GM06990 (cell line): ENCODE data around the gene F8.
"Not testable (repeated sequence)": the region's sequence is repeated elsewhere in the genome, so short reads cannot be mapped to it uniquely, and the experiment has no call there.

Experiments
- DNase-seq: peaks from one replicate; pipeline ENCODE4 v3.0.0-alpha.2; 2011; ENCODE audit not compliant: insufficient read length; ENCODE audit errors: extremely low read depth
- H3K27me3 ChIP-seq: replicated peaks from 2 replicates; pipeline ENCODE4 v1.6.0; 2011; ENCODE audit warnings: low read length; ENCODE audit not compliant: control insufficient read depth, insufficient read depth
- H3K36me3 ChIP-seq: 2 replicates; pipeline ENCODE4 v1.5.1; 2011; ENCODE audit warnings: low read length; ENCODE audit not compliant: control insufficient read depth, insufficient read depth
- H3K4me3 ChIP-seq: replicated peaks from 2 replicates; pipeline ENCODE4 v1.5.1; 2011; ENCODE audit warnings: low read depth, mild to moderate bottlenecking, control low read depth, low read length
- CTCF ChIP-seq: IDR thresholded peaks from 2 replicates; pipeline ENCODE4 v1.5.1; 2011; ENCODE audit warnings: low read length, control low read depth, mild to moderate bottlenecking, inconsistent platforms; ENCODE audit not compliant: insufficient read depth, poor library complexity, severe bottlenecking

The F8 gene

DNA sequence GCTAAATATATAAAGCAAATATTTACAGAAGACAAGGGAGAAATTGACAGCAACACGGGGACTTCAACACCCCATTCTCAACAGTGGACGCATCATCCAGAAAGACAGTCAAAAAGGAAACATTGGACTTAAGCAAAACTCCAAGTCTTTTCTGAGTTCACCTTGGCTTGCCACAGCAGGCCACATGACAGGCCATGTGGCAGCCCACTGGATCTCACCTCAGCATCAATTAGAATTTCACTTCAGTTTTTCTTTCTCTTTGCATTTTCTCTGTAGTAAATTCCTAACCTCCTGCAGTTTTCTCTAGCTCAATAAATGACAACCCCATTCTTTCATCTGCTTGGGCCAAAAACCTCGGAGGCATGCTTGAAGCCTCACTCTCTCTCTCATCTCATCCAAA, 200.5 kb downstream of the F8 start:
- DNase-seq: no peak
- Histone ChIP-seq H3K36me3 (no peaks in the 10 kb centered on the region), H3K27me3 (no peaks in the 10 kb centered on the region), H3K4me3 (no peak overlapping the region)
- no peak for TF ChIP-seq CTCF

DNA sequence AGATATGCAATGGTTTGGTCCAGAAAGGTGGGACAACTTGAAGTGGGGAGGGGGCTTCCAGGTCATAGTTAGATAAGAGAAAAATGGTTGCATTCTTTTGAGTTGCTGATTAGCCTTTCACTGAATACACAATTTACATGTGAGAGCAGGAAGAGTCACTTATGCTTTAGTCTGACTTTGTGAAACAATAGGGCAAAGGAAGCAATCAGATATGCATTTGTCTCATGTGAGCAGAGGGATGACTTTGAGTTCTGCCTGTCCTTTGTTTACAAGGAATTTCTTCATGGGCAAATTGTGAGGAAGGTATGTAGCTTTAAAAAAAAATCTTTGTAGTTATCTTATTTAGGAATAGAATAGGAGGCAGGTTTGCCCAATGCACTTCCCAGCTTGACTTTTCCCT, 201.0 kb downstream of the F8 start:
- Histone ChIP-seq H3K36me3 (no peaks in the 10 kb centered on the region), H3K27me3 (no peaks in the 10 kb centered on the region), H3K4me3 (no peak overlapping the region)
- no peak for DNase-seq
- TF ChIP-seq CTCF: no peak

GRCh38 chrX:154819771-154820341, 202.7 kb downstream of the F8 start:
- no peak for DNase-seq
- no peak for TF ChIP-seq CTCF
- H3K27me3 ChIP-seq: no peaks in the 10 kb centered on the region
- no peaks in the 10 kb centered on the region for H3K36me3 ChIP-seq
- no peak overlapping the region for H3K4me3 ChIP-seq

DNA sequence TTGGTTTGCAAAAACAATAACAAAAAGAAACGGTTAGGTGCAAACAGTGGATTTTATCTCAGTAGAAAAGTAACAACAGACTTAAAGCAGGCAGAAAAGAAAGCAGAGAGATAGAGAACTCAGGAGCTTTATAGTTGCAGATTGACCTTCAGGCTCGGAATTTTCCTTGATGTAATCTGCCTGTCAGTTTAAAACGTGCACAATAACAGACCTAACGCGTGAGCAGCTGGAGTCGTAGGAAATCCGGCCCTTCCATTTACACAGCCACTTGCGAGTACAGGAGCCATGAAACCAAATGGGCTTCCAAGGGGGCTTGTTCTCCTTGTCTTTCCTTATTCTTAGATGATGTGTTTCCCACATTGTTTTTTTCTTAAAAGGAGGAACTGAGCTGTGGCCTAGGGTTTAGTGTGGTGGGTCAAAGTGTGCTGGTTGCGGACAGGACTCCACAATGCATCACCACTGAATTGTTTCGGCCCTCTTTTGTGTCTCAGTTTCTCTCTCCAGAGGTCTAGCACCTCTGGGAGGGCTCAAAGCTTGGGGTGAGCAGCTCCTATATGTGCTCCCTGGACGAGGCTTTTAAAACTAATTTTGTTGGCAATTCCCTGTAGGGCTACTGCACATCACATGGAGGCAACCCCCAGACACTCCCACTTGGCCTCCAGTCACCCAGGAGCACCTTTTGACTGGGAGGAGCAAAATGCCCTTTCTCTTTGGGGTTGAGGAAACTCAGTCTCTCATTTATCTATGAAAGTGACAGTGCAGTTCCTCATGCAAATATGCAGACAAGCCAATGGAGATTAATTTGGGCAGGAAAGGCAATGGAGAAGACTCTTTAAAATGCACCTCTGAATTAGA, 203.4 kb downstream of the F8 start:
- Histone ChIP-seq H3K36me3 (no peaks in the 10 kb centered on the region), H3K27me3 (no peaks in the 10 kb centered on the region), H3K4me3 (no peak overlapping the region)
- TF ChIP-seq CTCF: no peak
- no peak for DNase-seq

DNA sequence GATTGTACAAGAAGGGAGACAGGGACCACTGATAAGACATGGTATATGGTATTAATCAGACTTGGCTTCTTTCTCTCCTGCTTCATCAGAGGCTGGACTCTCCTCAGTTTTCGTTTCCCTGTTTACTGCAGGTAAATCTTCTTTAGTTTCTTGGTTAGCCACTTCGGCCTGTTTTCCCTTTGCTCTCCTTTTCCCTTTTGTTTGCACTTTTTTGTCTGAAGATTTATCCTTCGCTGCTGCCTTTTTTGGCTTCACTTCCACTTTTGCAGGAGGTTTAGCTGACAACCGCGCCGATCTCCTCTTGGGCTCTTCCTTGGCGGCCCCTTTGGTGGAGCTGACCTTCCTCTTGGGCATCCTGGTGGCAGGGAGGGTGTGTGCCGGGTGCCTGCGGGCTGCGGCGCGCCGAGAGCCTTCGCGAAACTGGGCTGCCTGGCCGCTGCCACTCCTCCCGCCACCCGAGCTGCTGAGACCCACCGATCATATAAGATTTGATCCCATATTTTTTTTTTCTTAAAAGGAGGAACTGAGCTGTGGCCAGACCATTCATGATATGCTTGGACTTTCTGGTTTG, 205.4 kb downstream of the F8 start:
- not testable (repeated sequence) for H3K36me3 ChIP-seq, H3K4me3 ChIP-seq, H3K27me3 ChIP-seq, DNase-seq

GRCh38 chrX:154816326-154816898, 206.1 kb downstream of the F8 start:
- H3K27me3 ChIP-seq, H3K4me3 ChIP-seq, DNase-seq, H3K36me3 ChIP-seq: not testable (repeated sequence)
